ENCODE results near the gene ATG9B. TPM values are rescaled to one million over a fixed set of nuclear protein-coding genes. Genes with fewer than 3 reads are reported as not detected.

Gene ATG9B
- total RNA-seq, 3 donors from 2014 or later (not counting 1 experiment from before 2014, with no cell fraction given), result 4.4 to 4.6 (median 4.5) TPM

DNA sequence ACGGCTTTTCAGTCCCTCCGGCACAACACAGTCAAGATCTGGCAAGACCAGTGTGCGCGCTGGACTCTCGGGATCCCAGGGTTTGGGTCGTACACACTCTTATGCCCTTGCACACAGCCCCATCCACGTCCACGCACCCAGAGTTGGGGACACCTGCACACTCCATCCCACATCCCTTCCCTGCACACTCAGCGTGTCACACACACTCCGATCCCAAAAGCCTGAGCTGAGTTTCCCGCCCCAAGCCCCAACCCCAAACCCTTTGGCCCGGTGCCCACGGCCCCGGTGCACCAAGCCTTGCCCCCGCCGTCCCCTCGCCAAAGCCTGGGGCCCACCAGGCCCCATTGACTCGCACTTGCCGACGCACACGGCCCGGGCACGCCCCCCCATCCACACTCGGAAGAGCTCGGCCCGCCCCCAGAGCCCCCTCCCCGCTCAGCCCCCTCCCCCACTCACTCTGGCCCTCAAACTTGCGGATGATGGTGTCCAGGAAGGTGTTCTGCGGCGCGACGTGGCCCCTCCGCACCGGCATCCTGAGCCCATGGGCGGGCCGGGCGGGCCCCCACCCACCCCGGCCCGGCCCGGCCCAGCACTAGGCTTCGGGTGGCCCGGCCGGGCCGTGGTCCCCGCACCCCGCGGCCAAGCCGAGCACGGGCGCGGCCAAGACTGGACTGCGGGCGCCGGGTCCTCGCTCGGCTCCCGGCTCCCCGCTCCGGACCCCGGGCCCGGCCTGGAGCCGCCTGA, 46.7 kb downstream of the ATG9B start:
- TF ChIP-seq, protein P1, sequence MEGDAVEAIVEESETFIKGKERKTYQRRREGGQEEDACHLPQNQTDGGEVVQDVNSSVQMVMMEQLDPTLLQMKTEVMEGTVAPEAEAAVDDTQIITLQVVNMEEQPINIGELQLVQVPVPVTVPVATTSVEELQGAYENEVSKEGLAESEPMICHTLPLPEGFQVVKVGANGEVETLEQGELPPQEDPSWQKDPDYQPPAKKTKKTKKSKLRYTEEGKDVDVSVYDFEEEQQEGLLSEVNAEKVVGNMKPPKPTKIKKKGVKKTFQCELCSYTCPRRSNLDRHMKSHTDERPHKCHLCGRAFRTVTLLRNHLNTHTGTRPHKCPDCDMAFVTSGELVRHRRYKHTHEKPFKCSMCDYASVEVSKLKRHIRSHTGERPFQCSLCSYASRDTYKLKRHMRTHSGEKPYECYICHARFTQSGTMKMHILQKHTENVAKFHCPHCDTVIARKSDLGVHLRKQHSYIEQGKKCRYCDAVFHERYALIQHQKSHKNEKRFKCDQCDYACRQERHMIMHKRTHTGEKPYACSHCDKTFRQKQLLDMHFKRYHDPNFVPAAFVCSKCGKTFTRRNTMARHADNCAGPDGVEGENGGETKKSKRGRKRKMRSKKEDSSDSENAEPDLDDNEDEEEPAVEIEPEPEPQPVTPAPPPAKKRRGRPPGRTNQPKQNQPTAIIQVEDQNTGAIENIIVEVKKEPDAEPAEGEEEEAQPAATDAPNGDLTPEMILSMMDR (IDR thresholded peaks at IDR 0.05), result no peak
- H3K27me3 Mint-ChIP-seq (ENCODE audit: low read depth in 2 of 2), result peaks cover 31 to 42% of the 10 kb centered on the region in 2 donors
- Histone ChIP-seq H3K27me3 (ENCODE audit: control insufficient read depth, insufficient read depth, low read length) (peaks cover 33% of the 10 kb centered on the region), H3K27ac (ENCODE audit: low read length) (no peak overlapping the region), H3K4me3 (ENCODE audit: low read length) (no peak overlapping the region), H3K36me3 (ENCODE audit: control insufficient read depth, insufficient read depth, low read length) (no peaks in the 10 kb centered on the region), H3K9me3 (ENCODE audit: control insufficient read depth, insufficient read depth, low read length) (no peaks in the 10 kb centered on the region), H3K4me1 (ENCODE audit: control insufficient read depth, insufficient read depth, low read length) (peaks cover 36% of the 10 kb centered on the region)
- H3K36me3 Mint-ChIP-seq, result no peaks in the 10 kb centered on the region
- H3K4me1 Mint-ChIP-seq, result peaks cover 20 to 34% of the 10 kb centered on the region in 2 donors
- WGBS (ENCODE audit: insufficient coverage), result 6% methylated on average over 61 of the region's 62 CpGs
- intact Hi-C loops (cut with micrococcal nuclease), result loop anchor here (5.0 kb wide), 1 partner anchor 35 kb away; no protein-coding TSS in a partner anchor
- no peaks in the 10 kb centered on the region for H3K9me3 Mint-ChIP-seq
- peak overlapping the region; percentile 84 for H3K4me3 Mint-ChIP-seq
- H3K27ac Mint-ChIP-seq, result no peak overlapping the region
- no peak for DNase-seq
- no peak for ATAC-seq

- no peak overlapping the region for H3K27ac ChIP-seq (ENCODE audit: low read length)
- ATAC-seq (no peak), DNase-seq (no peak)
- Mint-ChIP-seq H3K4me3 (peak overlapping the region; percentile 84), H3K9me3 (no peaks in the 10 kb centered on the region), H3K27me3 (ENCODE audit: low read depth in 2 of 2) (peaks cover 23 to 36% of the 10 kb centered on the region in 2 donors), H3K27ac (no peak overlapping the region), H3K4me1 (peaks cover 20 to 34% of the 10 kb centered on the region in 2 donors), H3K36me3 (no peaks in the 10 kb centered on the region)
- WGBS (ENCODE audit: insufficient coverage), result 42% methylated on average over 11 of the region's 13 CpGs
- H3K27me3 ChIP-seq (ENCODE audit: control insufficient read depth, insufficient read depth, low read length), result peaks cover 33% of the 10 kb centered on the region
- H3K9me3 ChIP-seq (ENCODE audit: control insufficient read depth, insufficient read depth, low read length), result no peaks in the 10 kb centered on the region
- peaks cover 36% of the 10 kb centered on the region for H3K4me1 ChIP-seq (ENCODE audit: control insufficient read depth, insufficient read depth, low read length)
- H3K36me3 ChIP-seq (ENCODE audit: control insufficient read depth, insufficient read depth, low read length), result no peaks in the 10 kb centered on the region
- H3K4me3 ChIP-seq (ENCODE audit: low read length), result no peak overlapping the region
- TF ChIP-seq, protein P1 (IDR thresholded peaks at IDR 0.05), result no peak
- intact Hi-C loops (cut with micrococcal nuclease), result loop anchor here (5.0 kb wide), 1 partner anchor 36 kb away; no protein-coding TSS in a partner anchor
These were observed 47.5 kb downstream of the ATG9B start for GRCh38 chr7:150976529-150977381.

DNA sequence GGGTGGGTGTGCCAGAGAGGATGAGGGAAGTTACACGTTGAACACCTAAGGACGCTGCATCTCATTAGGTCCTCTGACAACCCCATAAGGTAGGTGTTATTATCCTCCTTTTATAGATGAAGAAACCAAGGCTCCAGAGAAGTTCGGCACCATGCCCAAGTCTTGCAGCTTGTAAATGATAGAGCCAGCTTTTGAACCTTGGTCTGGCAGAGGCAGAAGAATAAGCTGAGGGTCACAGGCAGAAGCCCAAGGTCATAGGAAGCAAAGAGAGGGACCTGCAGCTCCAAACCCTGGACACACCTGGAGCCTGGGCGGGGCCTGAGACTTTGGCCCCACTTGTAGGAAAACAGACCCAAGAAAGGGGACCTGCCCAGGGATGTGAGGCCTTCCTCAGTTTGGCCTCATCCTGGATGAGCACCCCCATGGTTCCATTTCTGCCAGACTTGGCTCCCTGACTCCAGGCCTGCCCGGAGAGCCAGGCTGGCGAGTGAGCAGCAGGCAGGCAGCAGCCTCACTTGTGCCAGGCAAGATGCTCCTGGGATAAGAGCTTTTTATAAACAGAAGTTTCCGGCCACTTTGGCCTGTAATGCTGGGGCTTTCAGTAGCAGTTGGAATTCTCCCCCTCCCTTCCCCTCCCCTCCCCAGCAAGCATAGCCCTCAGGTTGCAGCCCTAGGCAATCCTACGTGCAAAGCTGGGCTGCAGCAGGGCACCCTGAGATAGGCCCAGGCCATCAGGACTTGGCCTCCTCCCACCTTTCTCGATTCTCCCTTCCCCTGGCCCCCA, 48.6 kb downstream of the ATG9B start:
- Mint-ChIP-seq H3K4me3 (peak overlapping the region; percentile 78), H3K27ac (no peak overlapping the region), H3K36me3 (no peaks in the 10 kb centered on the region), H3K27me3 (ENCODE audit: low read depth in 2 of 2) (peaks cover 15 to 29% of the 10 kb centered on the region in 2 donors), H3K9me3 (no peaks in the 10 kb centered on the region), H3K4me1 (peaks cover 20 to 34% of the 10 kb centered on the region in 2 donors)
- Histone ChIP-seq H3K27ac (ENCODE audit: low read length) (no peak overlapping the region), H3K36me3 (ENCODE audit: control insufficient read depth, insufficient read depth, low read length) (no peaks in the 10 kb centered on the region), H3K4me3 (ENCODE audit: low read length) (no peak overlapping the region), H3K4me1 (ENCODE audit: control insufficient read depth, insufficient read depth, low read length) (peaks cover 36% of the 10 kb centered on the region), H3K9me3 (ENCODE audit: control insufficient read depth, insufficient read depth, low read length) (no peaks in the 10 kb centered on the region), H3K27me3 (ENCODE audit: control insufficient read depth, insufficient read depth, low read length) (peaks cover 30% of the 10 kb centered on the region)
- DNase-seq, result no peak
- TF ChIP-seq, protein P1 (IDR thresholded peaks at IDR 0.05), result no peak
- intact Hi-C loops (cut with micrococcal nuclease), result loop anchor here (5.0 kb wide), 1 partner anchor 37 kb away; no protein-coding TSS in a partner anchor
- 94% methylated on average over 8 of the region's 9 CpGs for WGBS (ENCODE audit: insufficient coverage)
- no peak for ATAC-seq
